HAP-1 (cell line): ENCODE measurements around the gene PCSK6.
"Not testable (repeated sequence)": the region's sequence is repeated elsewhere in the genome, so short reads cannot be mapped to it uniquely, and the experiment has no call there.

Experiments used
- DNase-seq, 2 experiments: peaks; one replicate each; pipeline ENCODE4 v3.0.0-alpha.2; 2016 to 2020; ENCODE audit warnings: low spot score in 2 of 2
- H3K27me3 ChIP-seq: fragments of 250-450 bp; sonication (Bioruptor Pico); 2 replicates; pipeline ENCODE4 v1.5.1; 2020; ENCODE audit warnings: low read depth, mild to moderate bottlenecking, moderate library complexity
- H3K36me3 ChIP-seq: fragments of 250-450 bp; sonication (Bioruptor Pico); replicated peaks from 2 replicates; pipeline ENCODE4 v1.5.1; 2020; ENCODE audit warnings: mild to moderate bottlenecking
- H3K4me1 ChIP-seq: fragments of 250-450 bp; sonication (Bioruptor Pico); 2 replicates; pipeline ENCODE4 v1.5.1; 2020; ENCODE audit warnings: mild to moderate bottlenecking
- H3K4me3 ChIP-seq: fragments of 250-450 bp; sonication (Bioruptor Pico); 2 replicates; pipeline ENCODE4 v1.5.1; 2020; ENCODE audit warnings: mild to moderate bottlenecking, moderate library complexity
- H3K9me3 ChIP-seq: fragments of 250-450 bp; sonication (Bioruptor Pico); 2 replicates; pipeline ENCODE4 v1.5.1; 2020; ENCODE audit warnings: mild to moderate bottlenecking, moderate library complexity
- in situ Hi-C: fragments of 300-500 bp; cut with MboI; formaldehyde crosslinking; loops from 3 replicates; pipeline ENCODE4 v1.14.3; 2020; ENCODE audit warnings: low sequenced_read_pairs, inconsistent platforms, mixed read lengths

Gene PCSK6

DNA sequence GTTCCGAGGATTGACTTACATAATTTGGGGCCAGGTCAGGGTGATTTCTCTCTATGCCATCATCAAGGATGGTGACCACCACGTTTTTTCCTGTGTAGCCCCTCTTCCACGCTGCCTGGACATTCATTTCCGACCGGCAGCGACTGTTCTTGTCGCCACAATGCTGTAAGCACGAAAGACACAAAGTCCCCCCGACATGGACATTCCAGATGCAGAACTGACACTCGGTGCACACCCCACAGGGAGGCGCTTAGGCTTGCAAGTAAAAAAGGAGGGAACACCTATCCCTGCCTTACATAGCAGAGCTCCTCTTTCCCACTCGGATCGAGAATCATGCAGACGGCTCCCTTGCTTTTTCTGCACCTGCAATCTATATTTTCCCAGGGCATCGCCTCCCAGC lies 58.2 kb downstream of the PCSK6 start:
- DNase-seq = no peak
- Histone ChIP-seq H3K4me3 (no peak overlapping the region), H3K27me3 (no peaks in the 10 kb centered on the region), H3K36me3 (peaks cover 3% of the 10 kb centered on the region; the same call in 1 of the 2 replicates), H3K9me3 (no peaks in the 10 kb centered on the region), H3K4me1 (no peaks in the 10 kb centered on the region)
- in situ Hi-C loops = no loop called here

DNA sequence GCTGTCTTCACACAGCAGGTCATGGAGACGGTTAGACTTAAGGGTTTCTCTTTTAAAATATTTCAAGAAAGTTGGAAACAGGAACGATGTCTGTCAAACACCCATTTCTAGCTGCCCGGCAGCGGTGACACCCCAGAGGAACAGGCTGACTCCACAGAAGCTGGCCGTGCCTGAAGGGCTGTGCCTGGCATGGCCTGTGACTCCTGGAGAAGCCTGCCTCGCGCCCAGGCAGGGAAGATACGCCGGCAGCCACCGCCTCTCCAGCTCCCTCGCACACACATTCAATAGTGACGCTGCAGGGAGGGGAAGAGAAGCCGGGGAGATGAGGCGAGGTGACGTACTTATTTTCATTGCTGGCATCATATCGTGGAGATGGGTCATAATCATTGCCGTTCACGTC lies 59.9 kb downstream of the PCSK6 start:
- Histone ChIP-seq H3K4me1 (no peaks in the 10 kb centered on the region), H3K4me3 (no peak overlapping the region), H3K36me3 (peaks cover 3% of the 10 kb centered on the region; the same call in 1 of the 2 replicates), H3K9me3 (no peaks in the 10 kb centered on the region), H3K27me3 (no peaks in the 10 kb centered on the region)
- DNase-seq = no peak
- in situ Hi-C loops = no loop called here

DNA sequence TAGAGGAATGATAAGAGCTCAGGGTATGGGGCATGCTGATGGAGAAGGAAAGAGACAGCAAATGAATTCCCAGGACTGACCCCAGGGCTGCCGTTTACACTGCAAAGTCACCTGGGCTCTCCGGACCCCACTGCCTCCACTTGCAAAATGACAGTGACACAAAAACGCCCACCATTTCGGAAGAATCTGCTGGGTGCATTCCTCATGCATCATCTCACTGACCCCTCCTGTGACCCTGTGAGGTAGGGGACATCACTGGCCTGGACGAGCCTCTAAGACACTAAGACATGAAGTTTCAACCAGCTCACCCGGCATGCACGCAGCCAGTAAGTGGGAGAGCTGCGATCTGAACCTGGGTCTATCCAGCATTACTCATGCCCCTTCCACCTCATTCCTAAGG lies 60.3 kb downstream of the PCSK6 start:
- in situ Hi-C loops = no loop called here
- Histone ChIP-seq H3K4me3 (no peak overlapping the region), H3K4me1 (no peaks in the 10 kb centered on the region), H3K36me3 (peaks cover 3% of the 10 kb centered on the region; the same call in 1 of the 2 replicates), H3K9me3 (no peaks in the 10 kb centered on the region), H3K27me3 (no peaks in the 10 kb centered on the region)
- DNase-seq = no peak

DNA sequence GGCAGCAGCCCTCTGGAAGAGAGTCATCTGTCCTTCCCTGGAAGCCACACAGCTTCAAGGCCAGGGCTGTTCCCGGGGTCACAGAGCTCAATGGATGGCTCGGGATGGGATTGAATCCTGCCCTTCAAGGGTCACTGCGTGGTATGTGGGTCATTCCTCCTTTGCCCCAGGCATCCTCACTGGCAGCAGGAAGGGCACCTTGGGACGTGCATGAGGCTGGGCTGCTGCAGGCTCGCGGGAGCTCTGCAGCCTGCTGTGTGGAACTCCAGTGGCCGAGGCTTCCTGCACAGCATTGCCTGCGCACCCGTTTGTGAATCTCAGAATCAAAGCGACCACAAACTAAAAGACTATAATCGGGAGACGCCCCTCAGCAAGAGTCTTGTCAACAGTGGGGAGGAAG lies 60.7 kb downstream of the PCSK6 start:
- in situ Hi-C loops = no loop called here

DNA sequence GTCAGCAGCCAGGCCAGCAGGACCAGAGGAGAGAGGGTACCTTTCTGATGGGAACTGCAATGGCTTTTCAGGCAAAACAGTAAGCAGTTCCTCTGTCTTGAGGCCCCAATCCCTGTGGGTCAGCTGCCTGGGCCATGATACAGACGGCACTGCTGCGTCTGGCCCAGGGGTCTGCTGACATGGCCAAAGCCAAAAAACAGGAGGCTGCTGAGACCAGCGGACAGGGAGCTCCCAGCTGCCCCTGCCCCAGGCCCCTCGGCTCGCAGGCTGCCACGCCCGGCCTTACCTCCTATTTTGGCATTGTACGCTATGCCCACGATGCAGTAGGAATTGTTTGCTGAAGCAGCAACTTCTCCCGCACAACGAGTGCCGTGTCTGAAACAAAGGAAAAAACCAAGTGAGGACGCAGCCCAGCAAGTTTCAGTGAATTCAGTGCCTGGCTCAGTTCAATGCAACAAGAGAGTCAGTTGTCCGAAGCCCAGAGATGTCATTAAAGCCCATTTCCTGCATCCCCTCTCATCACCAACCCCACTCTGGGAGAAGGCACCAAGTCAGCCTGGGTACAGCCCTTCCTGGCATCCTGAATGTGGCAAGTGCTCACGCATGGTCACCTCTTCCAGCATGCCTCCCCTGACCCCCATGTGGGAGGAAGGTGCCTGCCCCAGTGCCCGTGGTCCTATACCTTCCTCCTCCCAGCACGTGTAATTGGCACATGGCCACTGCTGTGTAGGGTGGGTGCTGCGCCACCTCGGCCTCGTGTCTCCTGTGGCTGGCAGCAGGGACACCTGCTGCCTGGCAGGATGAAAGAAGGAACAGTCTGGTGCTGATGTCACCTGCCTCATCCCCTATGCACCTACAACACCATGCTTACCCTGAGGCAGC lies 61.7 kb downstream of the PCSK6 start:
- DNase-seq = no peak
- H3K27me3 ChIP-seq = no peaks in the 10 kb centered on the region
- in situ Hi-C loops = no loop called here
- H3K9me3 ChIP-seq = no peaks in the 10 kb centered on the region
- peaks cover 3% of the 10 kb centered on the region; the same call in 1 of the 2 replicates for H3K36me3 ChIP-seq
- H3K4me3 ChIP-seq = no peak overlapping the region
- no peaks in the 10 kb centered on the region for H3K4me1 ChIP-seq

More for the DNA sequence above, 60.7 kb downstream of the PCSK6 start:
- peaks cover 3% of the 10 kb centered on the region; the same call in 1 of the 2 replicates for H3K36me3 ChIP-seq
- H3K9me3 ChIP-seq = no peaks in the 10 kb centered on the region
- H3K27me3 ChIP-seq = no peaks in the 10 kb centered on the region
- H3K4me1 ChIP-seq = no peaks in the 10 kb centered on the region
- no peak for DNase-seq
- no peak overlapping the region for H3K4me3 ChIP-seq

DNA sequence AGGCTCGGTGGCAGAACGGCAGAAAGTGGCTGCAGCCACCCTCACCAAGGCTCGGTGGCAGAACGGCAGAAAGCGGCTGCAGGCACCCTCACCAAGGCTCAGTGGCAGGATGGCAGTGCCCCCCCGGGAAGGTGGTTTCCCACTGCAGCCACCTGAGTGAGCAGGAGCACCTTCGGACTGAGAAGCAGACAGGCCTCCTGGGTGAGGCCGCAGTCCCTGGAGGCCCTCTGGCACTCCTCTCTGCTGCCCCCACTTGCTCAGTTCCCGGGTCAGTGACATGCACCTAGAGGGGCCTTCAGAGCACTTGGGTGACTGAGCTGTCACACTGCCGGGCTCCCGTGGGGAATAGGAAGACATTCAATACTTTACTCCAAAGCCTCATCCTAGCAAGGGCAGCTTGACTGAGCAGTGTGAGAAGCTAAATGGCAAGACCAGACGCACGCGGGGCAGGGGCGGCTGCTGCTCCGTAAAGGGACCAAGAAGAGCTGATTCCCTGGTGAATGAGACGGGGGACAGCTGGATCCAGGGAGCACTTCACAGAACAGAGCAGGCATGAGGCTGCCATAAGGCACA lies 62.7 kb downstream of the PCSK6 start:
- Histone ChIP-seq H3K4me3 (no peak overlapping the region), H3K4me1 (no peaks in the 10 kb centered on the region), H3K36me3 (peaks cover 3% of the 10 kb centered on the region; the same call in 1 of the 2 replicates), H3K27me3 (no peaks in the 10 kb centered on the region), H3K9me3 (no peaks in the 10 kb centered on the region)
- no peak for DNase-seq
- in situ Hi-C loops = no loop called here

DNA sequence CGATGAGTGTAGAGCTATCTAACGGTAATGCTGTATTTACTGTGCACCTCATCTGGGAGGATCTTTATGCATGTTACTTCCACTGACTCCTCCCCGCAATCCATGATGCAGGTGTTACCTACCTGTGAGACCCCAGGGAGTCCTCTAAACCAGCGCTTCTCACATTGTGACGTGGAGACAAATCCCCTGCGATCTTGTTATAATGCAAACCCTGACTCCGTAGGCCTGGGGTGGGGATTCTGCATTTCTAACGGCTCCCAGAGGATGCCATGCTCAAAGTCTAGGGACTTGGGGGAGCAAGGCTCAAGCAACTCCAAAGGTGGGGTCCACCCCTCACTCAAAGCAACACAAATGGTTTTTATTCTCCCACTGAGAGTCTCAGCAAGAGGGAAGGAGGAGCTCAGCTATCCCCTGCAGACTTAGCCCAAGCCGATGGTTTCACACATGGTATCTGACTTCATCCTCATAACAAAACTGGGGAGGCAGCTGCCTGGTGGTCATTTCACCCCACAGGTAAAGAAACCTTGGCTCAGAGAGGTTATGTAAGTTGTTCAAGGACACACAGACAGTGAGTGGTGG lies 63.6 kb downstream of the PCSK6 start:
- in situ Hi-C loops = no loop called here
- peaks cover 2% of the 10 kb centered on the region; the same call in 1 of the 2 replicates for H3K36me3 ChIP-seq
- DNase-seq = no peak
- no peaks in the 10 kb centered on the region for H3K27me3 ChIP-seq
- H3K9me3 ChIP-seq = no peaks in the 10 kb centered on the region
- no peaks in the 10 kb centered on the region for H3K4me1 ChIP-seq
- no peak overlapping the region for H3K4me3 ChIP-seq

DNA sequence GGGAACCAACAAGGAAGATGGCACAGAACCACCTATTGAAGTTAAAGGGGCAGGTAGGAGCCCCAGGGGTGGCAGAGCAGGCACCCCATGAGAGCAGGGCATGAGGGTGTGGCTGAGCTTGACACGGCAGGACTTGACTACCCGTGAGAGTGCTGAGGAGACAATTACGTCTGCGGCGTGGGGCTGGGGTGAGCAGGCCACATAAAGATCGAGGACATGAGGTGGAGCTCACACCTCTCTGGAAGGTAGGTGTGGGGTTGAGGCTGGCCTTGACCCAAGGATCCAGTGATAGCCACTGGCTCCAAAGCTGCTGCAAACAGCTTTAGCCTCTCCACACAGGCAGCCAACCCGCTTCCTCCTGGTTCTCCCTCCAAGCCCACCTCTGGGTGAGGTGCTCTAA lies 64.5 kb downstream of the PCSK6 start:
- Histone ChIP-seq H3K36me3 (no peaks in the 10 kb centered on the region), H3K4me1 (no peaks in the 10 kb centered on the region), H3K9me3 (no peaks in the 10 kb centered on the region), H3K4me3 (no peak overlapping the region), H3K27me3 (no peaks in the 10 kb centered on the region)
- no peak for DNase-seq
- in situ Hi-C loops = no loop called here

DNA sequence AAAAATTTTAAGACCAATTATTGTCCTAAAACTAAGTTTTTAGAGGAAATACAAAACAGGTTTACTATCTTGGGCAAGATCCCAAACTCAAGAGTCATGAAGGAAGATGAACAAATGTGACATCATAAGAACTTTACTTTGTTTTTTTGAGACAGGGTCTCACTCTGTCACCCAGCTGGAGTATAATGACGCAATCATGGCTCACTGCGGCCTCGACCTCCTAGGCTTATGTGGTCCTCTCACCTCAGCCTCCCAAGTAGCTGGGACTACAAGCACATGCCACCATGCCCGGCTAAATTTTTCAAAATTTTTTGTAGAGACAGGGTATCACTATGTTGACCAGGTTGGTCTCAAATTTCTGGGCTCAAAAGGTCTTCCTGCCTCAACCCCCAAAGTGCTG lies 69.3 kb downstream of the PCSK6 start:
- Histone ChIP-seq H3K36me3 (no peaks in the 10 kb centered on the region), H3K4me3 (no peak overlapping the region), H3K4me1 (no peaks in the 10 kb centered on the region), H3K27me3 (no peaks in the 10 kb centered on the region), H3K9me3 (no peaks in the 10 kb centered on the region)
- in situ Hi-C loops = no loop called here
- no peak for DNase-seq

DNA sequence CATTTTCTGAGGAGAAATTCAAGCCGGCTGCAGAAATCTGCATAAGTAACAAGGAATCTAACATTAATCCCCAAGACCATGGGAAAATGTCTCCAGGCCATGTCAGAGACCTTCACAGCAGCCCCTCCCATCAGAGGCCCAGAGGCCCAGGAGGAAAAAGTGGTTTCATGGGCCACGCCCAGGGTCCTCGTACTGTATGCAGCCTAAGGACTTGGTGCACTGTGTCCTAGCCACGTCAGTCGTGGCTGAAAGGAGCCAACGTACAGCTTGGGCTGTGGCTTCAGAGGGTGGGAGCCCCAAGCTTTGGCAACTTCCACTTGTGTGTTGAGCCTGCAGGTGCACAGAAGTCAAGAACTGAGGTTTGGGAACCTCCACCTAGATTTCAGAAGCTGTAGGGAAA lies 73.0 kb downstream of the PCSK6 start:
- H3K36me3 ChIP-seq, H3K4me3 ChIP-seq, H3K9me3 ChIP-seq, in situ Hi-C loops, DNase-seq, H3K4me1 ChIP-seq, H3K27me3 ChIP-seq: not testable (repeated sequence)

DNA sequence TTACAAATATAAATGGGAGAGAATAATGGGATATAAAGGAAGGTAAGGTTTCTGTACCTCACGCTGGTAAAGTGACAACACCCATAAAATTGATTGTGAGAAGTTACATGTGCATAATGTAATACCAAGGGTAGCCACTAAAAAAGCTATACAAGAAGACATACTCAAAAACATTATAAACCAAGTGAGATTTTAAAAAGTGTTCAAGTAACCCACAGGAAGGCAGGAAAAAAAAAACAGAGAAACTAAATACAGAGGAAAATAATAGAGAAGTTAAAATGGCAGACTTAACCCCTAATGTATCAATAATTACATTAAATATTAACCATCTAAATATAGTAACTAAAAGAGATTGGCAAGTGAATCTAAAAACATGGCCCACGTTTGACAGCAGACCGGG lies 76.3 kb downstream of the PCSK6 start:
- Histone ChIP-seq H3K27me3 (no peaks in the 10 kb centered on the region), H3K9me3 (no peaks in the 10 kb centered on the region), H3K4me3 (no peak overlapping the region), H3K4me1 (no peaks in the 10 kb centered on the region), H3K36me3 (no peaks in the 10 kb centered on the region)
- no peak for DNase-seq
- in situ Hi-C loops = no loop called here

DNA sequence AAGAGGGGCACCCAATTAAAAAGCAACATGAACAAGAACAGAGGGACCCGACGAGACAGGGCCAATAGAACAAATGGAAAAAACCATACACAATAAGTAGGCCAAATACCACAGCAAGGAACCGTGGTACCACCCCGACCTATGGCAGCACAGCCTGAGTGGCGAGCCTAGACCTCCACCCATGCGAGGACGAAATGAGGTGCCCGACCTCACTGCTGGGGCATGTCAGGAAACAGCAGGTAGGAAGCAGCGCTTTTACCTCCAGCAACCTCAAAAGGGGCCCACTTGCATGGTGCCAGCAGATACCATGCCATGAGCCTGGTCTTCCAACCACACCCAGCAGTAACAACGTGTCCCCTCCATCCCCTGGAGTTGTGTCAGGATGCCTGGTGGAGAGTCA lies 77.9 kb downstream of the PCSK6 start:
- in situ Hi-C loops = no loop called here
- Histone ChIP-seq H3K4me1 (no peaks in the 10 kb centered on the region), H3K4me3 (no peak overlapping the region), H3K9me3 (no peaks in the 10 kb centered on the region), H3K27me3 (no peaks in the 10 kb centered on the region), H3K36me3 (no peaks in the 10 kb centered on the region)
- DNase-seq = no peak

DNA sequence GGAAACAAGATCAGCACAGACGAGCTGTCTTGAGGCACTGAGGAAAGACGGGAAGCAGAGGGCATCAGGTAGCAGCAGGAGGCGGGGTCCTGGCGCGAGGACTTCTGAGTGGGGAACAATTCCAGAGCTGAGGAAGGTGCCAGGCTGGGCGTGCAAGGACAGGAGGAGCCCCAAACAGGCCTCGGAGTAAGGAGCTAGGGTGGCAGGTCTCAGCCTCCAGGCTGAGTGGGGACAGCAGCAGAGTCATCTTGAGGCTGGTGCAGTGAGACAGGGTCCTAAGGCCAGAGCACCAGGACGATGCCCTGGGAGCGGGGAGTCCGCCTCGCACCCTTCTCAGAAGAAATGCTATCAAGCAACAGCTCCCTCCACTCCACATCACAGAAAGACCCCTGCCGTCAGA lies 78.4 kb downstream of the PCSK6 start:
- Histone ChIP-seq H3K9me3 (no peaks in the 10 kb centered on the region), H3K4me1 (no peaks in the 10 kb centered on the region), H3K27me3 (no peaks in the 10 kb centered on the region), H3K4me3 (no peak overlapping the region), H3K36me3 (no peaks in the 10 kb centered on the region)
- no peak for DNase-seq
- in situ Hi-C loops = no loop called here

DNA sequence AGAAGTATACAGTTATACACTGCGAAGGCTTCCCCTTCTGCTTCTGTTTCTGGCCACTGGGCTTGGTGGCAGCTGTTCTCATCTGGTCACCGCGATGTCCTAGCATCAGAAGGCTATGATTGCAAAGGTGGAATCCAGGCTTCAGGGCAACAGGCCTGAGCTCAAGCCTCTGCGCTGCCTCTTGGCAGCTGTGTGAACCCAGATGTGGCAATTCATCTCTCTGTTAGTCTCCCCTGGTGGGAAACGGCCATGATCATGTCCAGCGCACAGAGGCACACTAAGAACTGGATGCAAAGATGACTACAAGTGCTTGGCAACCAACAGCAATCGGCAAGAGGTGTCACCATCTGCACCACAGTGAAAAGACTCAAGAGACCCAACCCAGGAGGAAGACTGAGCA lies 78.9 kb downstream of the PCSK6 start:
- in situ Hi-C loops = no loop called here
- H3K27me3 ChIP-seq = no peaks in the 10 kb centered on the region

More for the DNA sequence above, 78.9 kb downstream of the PCSK6 start:
- Histone ChIP-seq H3K9me3 (no peaks in the 10 kb centered on the region), H3K4me1 (no peaks in the 10 kb centered on the region), H3K36me3 (no peaks in the 10 kb centered on the region), H3K4me3 (no peak overlapping the region)
- DNase-seq = no peak
